GM13976 (cell line): ENCODE measurements around the gene ALKBH6.

ENCODE experiments used
- DNase-seq: peaks from one replicate; pipeline ENCODE4 v3.0.0; 2012; ENCODE audit warnings: low spot score
- CTCF ChIP-seq: IDR thresholded peaks from 2 replicates; pipeline ENCODE4 v1.5.1; 2012; ENCODE audit warnings: borderline replicate concordance, mild to moderate bottlenecking; ENCODE audit not compliant: insufficient read depth; ENCODE audit errors: extremely low read depth, missing control alignments, control extremely low read depth
- in situ Hi-C: fragments of 300-500 bp; cut with MboI; formaldehyde crosslinking; loops from one replicate; pipeline ENCODE4 v1.12.0; 2022; ENCODE audit warnings: low sequenced_read_pairs, mixed read lengths, inconsistent platforms; ENCODE audit not compliant: unreplicated experiment

ALKBH6 gene

DNA sequence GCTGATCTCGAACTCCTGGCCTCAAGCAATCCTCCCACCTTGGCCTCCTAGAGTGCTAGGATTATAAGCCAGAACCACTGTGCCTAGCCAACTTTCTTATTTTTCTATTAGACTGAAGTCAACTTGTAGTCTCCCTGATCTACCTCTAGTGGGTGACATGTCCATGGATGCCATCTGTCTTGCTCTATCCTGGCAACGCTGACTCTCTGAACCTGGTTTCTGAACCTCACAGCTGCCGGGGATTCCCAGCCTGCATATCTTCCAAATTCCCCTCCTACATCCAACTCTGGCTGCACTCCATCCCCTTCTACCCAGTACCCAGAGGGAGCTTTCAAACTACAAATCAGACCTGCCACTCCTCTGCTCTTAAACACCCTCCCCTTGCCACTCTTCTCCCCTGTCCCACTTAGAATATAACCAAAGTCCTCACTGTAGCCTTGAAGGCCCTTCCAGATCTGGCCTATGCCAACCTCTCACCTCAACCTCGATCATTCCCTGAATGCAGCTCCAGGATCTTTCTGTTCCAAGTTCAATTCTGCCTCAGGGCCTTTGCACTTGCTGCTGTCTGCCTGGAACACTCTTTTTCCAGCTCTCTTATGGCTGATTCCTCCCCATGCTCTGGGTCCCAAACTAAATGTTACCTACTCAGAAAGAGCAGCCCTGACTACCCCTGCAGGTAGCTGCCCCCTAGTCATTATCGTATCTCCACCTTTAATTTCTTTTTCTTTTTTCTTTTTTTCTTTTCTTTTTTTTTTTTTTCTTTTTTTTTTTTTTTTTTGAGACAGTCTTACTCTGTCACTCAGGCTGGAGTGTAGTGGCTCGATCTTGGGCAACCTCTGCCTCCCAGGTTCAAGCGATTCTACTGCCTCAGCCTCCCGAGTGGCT is 16.5 kb upstream of the ALKBH6 start:
- in situ Hi-C loops = no loop called here
- TF ChIP-seq CTCF = no peak
- no peak for DNase-seq

GRCh38 chr19:36028313-36029041 is 14.5 kb upstream of the ALKBH6 start:
- in situ Hi-C loops = no loop called here
- DNase-seq = no peak
- TF ChIP-seq CTCF = no peak

DNA sequence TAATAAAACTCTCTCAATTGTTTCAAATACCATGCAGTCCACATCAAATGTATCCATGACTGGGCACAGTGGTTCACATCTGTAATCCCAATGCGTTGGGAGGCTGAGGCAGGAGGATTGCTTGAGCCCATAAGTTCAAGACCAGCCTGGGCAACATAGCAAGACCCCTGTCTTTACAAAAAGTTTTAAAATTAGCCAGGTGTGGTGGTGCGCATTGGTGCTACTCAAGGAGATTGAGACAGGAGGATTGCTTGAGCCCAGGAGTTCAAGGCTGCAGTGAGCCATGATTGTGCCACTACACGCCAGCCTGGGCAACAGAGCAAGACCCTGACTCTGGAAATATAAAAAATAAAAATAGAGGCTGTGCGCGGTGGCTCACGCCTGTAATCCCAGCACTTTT is 13.7 kb upstream of the ALKBH6 start:
- in situ Hi-C loops = no loop called here
- no peak for TF ChIP-seq CTCF
- DNase-seq = no peak

DNA sequence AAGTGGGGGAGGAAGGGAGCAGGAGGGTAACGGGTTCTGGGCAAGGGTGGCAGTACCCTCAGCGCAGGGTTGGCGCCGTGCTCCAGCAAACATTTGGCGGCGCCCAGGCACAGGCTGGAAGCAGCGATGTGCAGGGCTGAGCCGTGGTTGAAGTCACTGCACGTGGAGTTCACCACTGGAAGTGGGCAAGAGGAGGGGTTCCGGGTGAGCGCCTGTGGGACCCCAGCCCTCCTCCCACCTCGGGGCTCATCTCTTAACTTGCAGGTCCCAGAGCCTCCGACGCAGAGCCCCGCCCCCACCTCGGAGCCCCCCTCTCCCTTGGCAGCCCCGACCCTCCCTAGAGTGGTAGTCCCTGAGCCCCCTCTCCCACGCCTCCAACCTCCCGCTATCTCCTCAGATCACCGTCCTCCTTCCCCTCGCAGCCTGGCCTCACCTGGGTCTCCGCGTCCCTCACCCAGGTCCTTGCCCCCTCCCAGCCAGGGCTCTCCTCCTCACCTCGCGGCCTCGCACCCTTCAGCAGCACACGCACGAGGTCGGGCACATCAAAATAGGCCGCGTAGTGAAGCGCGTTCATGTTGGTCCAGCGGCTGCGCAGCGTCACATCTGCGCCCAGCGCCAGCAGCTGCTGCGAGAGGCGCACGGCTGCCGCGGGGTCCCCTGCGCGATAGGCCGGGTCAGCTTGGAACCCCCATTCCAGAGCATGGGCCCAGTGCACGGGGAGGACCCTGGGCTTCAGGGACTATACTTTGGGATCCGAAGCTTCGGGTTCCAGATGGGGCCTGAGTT is 12.3 kb upstream of the ALKBH6 start:
- in situ Hi-C loops = no loop called here
- DNase-seq = peak; percentile 13
- TF ChIP-seq CTCF = no peak

DNA sequence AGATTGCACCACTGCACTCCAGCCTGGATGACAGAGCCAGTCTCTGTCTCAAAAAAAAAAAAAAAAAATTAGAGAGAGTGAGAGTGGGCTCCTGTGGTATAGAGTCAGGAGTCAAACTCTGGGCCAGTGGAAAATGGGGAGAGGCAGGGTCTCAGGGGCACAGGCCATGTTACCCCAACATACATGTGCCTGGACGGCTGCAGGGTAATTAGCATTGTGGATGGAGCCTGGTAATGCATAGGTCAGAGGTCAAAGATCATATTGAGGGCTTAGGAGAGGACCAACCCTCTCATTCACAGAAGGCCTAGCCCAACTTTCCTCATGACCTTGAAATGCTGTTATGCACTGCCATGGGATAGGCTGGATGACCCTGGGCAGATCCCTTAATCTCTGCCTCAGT is 11.5 kb upstream of the ALKBH6 start:
- no peak for DNase-seq
- in situ Hi-C loops = no loop called here
- TF ChIP-seq CTCF = no peak

DNA sequence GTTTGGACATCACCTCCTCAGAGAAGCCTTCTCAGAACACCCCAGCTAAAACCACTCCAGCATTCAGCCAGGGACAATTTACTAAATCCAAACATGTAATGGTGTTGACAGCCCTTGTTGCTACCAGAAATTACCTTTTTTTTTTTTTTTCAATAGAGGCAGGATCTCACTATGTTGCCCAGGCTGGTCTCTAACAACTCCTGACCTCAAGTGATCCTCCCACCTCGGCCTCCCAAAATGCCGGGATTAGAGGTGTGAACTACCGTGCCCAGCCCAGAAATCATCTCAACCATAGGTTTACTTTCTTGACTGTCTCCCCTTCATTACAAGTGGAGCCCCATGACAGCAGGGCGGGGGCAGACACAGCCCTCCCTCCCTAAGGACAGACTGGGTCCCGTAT is 9.4 kb upstream of the ALKBH6 start:
- no peak for TF ChIP-seq CTCF
- in situ Hi-C loops = no loop called here
- no peak for DNase-seq
